ENCODE data around the gene TMEM98. TPM values are rescaled to one million over a fixed set of nuclear protein-coding genes. Genes with fewer than 3 reads are reported as not detected.
"Not testable (repeated sequence)": the region's sequence is repeated elsewhere in the genome, so short reads cannot be mapped to it uniquely, and the experiment has no call there.

Gene TMEM98
- polyA plus RNA-seq, 3 donors: 205 to 236 (median 235) TPM

GRCh38 chr17:32971171-32971570 is 43.2 kb downstream of the TMEM98 start:
- DNase-seq: no peak

GRCh38 chr17:32976131-32976530 is 48.2 kb downstream of the TMEM98 start:
- DNase-seq: no peak

- no peak for DNase-seq
These were observed 48.7 kb downstream of the TMEM98 start for GRCh38 chr17:32976605-32977004.

- DNase-seq: no peak
These were observed 52.3 kb downstream of the TMEM98 start for GRCh38 chr17:32980230-32980629.

GRCh38 chr17:32981611-32982010 is 53.7 kb downstream of the TMEM98 start:
- not testable (repeated sequence) for DNase-seq

GRCh38 chr17:32985050-32985756 is 57.2 kb downstream of the TMEM98 start:
- no peak for DNase-seq

GRCh38 chr17:32987453-32987805 is 59.5 kb downstream of the TMEM98 start:
- not testable (repeated sequence) for DNase-seq

- not testable (repeated sequence) for DNase-seq
These were observed 59.9 kb downstream of the TMEM98 start for GRCh38 chr17:32987868-32988267.

- DNase-seq: no peak
These were observed 60.6 kb downstream of the TMEM98 start for GRCh38 chr17:32988481-32989101.

- no peak for DNase-seq
These were observed 64.5 kb downstream of the TMEM98 start for GRCh38 chr17:32992321-32993033.

GRCh38 chr17:32993977-32994376 is 66.0 kb downstream of the TMEM98 start:
- DNase-seq: no peak

Other genes starting within 250 kb of the TMEM98 start
- gene MYO1D, start 51.0 kb upstream of the TMEM98 start, polyA plus RNA-seq (ENCODE audit: insufficient read length in 3 of 3): 10 to 100 TPM; 26.1 to 30.1 (median 27.8) TPM
- not detected for gene SPACA3, start 63.7 kb downstream of the TMEM98 start, polyA plus RNA-seq (ENCODE audit: insufficient read length in 3 of 3)

Data from renal pelvis (tissue), 4 donors.